ENCODE results near the gene WDR86. TPM values are rescaled to one million over a fixed set of nuclear protein-coding genes. Genes with fewer than 3 reads are reported as not detected.

Gene WDR86
- total and polyA plus RNA-seq, 2 experiments from 2014 or later = 9.1 to 59.1 TPM

DNA sequence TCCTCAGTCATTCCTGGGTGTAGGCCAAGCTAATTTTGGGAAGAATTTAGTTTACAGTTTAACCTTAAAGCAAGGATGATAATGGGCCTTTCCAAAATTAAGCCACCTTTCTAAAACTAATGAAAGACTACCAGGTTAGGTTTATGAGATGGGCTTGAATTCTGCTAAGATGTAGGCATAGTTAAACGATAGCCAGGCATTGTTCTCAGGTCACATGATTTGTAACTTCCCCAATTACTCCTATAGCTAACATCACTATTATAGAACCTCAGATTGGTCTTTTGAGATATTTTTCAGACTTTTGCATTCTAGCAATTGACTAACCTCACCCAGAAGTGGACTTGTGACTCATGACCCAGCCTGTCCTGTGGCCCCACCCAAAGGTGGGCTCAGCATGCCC is 75.2 kb downstream of the WDR86 start:
- Histone ChIP-seq H3K9me2 (ENCODE audit: insufficient read depth) (no peaks in the 10 kb centered on the region), H3K27me3 (ENCODE audit: insufficient read depth) (no peaks in the 10 kb centered on the region), H4K20me1 (replicated peaks; ENCODE audit: insufficient read depth) (no peaks in the 10 kb centered on the region), H3K36me3 (ENCODE audit: insufficient read depth) (no peaks in the 10 kb centered on the region), H3K4me1 (ENCODE audit: insufficient read depth) (peaks cover 5% of the 10 kb centered on the region), H3K79me2 (replicated peaks; ENCODE audit: insufficient read depth) (no peaks in the 10 kb centered on the region), H3K27ac (ENCODE audit: low read depth) (no peak overlapping the region), H3K4me2 (no peak overlapping the region), H3K4me3 (no peak overlapping the region), H3F3A (replicated peaks; ENCODE audit: low read depth) (no peaks in the 10 kb centered on the region), H2AFZ (peak overlapping the region; percentile 74; the same call in 1 of the 2 replicates)
- H3K9me3 Mint-ChIP-seq = no peaks in the 10 kb centered on the region; the same call in 2 of the 3 replicates
- no peak overlapping the region for H3K4me3 Mint-ChIP-seq
- peaks cover 6% of the 10 kb centered on the region; the same call in 2 of the 3 replicates for H3K4me1 Mint-ChIP-seq
- TF ChIP-seq JUNB (IDR thresholded peaks at IDR 0.05; ENCODE audit: unreplicated experiment) (no peak), NANOG (IDR thresholded peaks at IDR 0.05; ENCODE audit: borderline replicate concordance) (no peak), STAT1 (IDR thresholded peaks at IDR 0.05; ENCODE audit: unreplicated experiment) (no peak), ZNF114 (CRISPR knock-in tag; IDR thresholded peaks at IDR 0.05) (no peak)
- ATAC-seq = no peak
- no peak for DNase-seq (ENCODE audit: low spot score)
- H3K27ac Mint-ChIP-seq = no peak overlapping the region
- no peaks in the 10 kb centered on the region for H3K27me3 Mint-ChIP-seq (ENCODE audit: insufficient read depth, low read depth, poor library complexity)
- no peaks in the 10 kb centered on the region for H3K36me3 Mint-ChIP-seq (ENCODE audit: low read depth)

Small RNA genes within 50 kb of the gene (microRNA-seq; reads per million reads assigned to microRNA genes)
- not detected for gene MIR3907

Small RNA genes within 50 kb of the gene (small RNA-seq; reads per million reads assigned to genes)
- gene MIR3907 (ENCODE audit: low replicate concordance) = not detected

Other genes starting within 250 kb of the WDR86 start
- gene GBX1, start 242.3 kb downstream of the WDR86 start, total RNA-seq (2014; rRNA removed; shearing (Covaris generic)) = 0.24 and 1.8 TPM in 2 replicates
- not detected in 2 replicates for gene GBX1, start 242.3 kb downstream of the WDR86 start, polyA plus RNA-seq (2016; fragmentation: Nextera tagmentation; extraction: Ambion mirVana)
- gene ASB10, start 222.8 kb downstream of the WDR86 start, total RNA-seq (2014; rRNA removed; shearing (Covaris generic)) = not detected in 2 replicates
- gene ASB10, start 222.8 kb downstream of the WDR86 start, polyA plus RNA-seq (2016; fragmentation: Nextera tagmentation; extraction: Ambion mirVana) = not detected in 2 replicates
- not detected in 2 replicates for gene H2BK1, start 199.6 kb downstream of the WDR86 start, total RNA-seq (2014; rRNA removed; shearing (Covaris generic))
- not detected in 2 replicates for gene H2BK1, start 199.6 kb downstream of the WDR86 start, polyA plus RNA-seq (2016; fragmentation: Nextera tagmentation; extraction: Ambion mirVana)
- gene ABCF2, start 182.8 kb downstream of the WDR86 start, total RNA-seq (2014; rRNA removed; shearing (Covaris generic)) = 47.9 and 58.7 TPM in 2 replicates
- gene ABCF2, start 182.8 kb downstream of the WDR86 start, polyA plus RNA-seq (2016; fragmentation: Nextera tagmentation; extraction: Ambion mirVana) = 17.8 and 18.7 TPM in 2 replicates
- 24.9 and 26.1 TPM in 2 replicates for gene CHPF2, start 177.6 kb downstream of the WDR86 start, total RNA-seq (2014; rRNA removed; shearing (Covaris generic))
- gene CHPF2, start 177.6 kb downstream of the WDR86 start, polyA plus RNA-seq (2016; fragmentation: Nextera tagmentation; extraction: Ambion mirVana) = 4.8 and 5.4 TPM in 2 replicates
- 2.2 and 3.3 TPM in 2 replicates for gene SMARCD3, start 161.3 kb downstream of the WDR86 start, total RNA-seq (2014; rRNA removed; shearing (Covaris generic))
- 2.7 and 4.0 TPM in 2 replicates for gene SMARCD3, start 161.3 kb downstream of the WDR86 start, polyA plus RNA-seq (2016; fragmentation: Nextera tagmentation; extraction: Ambion mirVana)
- 31.8 and 32.4 TPM in 2 replicates for gene NUB1, start 68.2 kb downstream of the WDR86 start, total RNA-seq (2014; rRNA removed; shearing (Covaris generic))
- gene NUB1, start 68.2 kb downstream of the WDR86 start, polyA plus RNA-seq (2016; fragmentation: Nextera tagmentation; extraction: Ambion mirVana) = 40.7 and 42.3 TPM in 2 replicates
- 0.59 and 1.1 TPM in 2 replicates for gene CRYGN, start 30.1 kb upstream of the WDR86 start, total RNA-seq (2014; rRNA removed; shearing (Covaris generic))
- gene CRYGN, start 30.1 kb upstream of the WDR86 start, polyA plus RNA-seq (2016; fragmentation: Nextera tagmentation; extraction: Ambion mirVana) = 1.4 and 1.5 TPM in 2 replicates
- gene RHEB, start 109.9 kb upstream of the WDR86 start, total RNA-seq (2014; rRNA removed; shearing (Covaris generic)) = 94.0 and 101 TPM in 2 replicates
- gene RHEB, start 109.9 kb upstream of the WDR86 start, polyA plus RNA-seq (2016; fragmentation: Nextera tagmentation; extraction: Ambion mirVana) = 209 and 239 TPM in 2 replicates

Data from GM23338 (cell line).